Brain microvascular endothelial cell (primary cell): Measurements from ENCODE around the gene DLST.

ENCODE experiments used
- DNase-seq: peaks from one replicate; pipeline ENCODE4 v3.0.0-alpha.2; 2020
- H3K27ac ChIP-seq: fragments of 250-450 bp; sonication (Bioruptor Pico); 2 replicates; pipeline ENCODE4 v1.5.1; 2020; ENCODE audit warnings: mild to moderate bottlenecking, moderate library complexity
- H3K27me3 ChIP-seq: fragments of 250-450 bp; sonication (Bioruptor Pico); replicated peaks from 2 replicates; pipeline ENCODE4 v1.5.1; 2020; ENCODE audit warnings: mild to moderate bottlenecking
- H3K36me3 ChIP-seq: fragments of 250-450 bp; sonication (Bioruptor Pico); replicated peaks from 2 replicates; pipeline ENCODE4 v1.5.1; 2020; ENCODE audit warnings: mild to moderate bottlenecking
- H3K4me3 ChIP-seq: 2 replicates; pipeline ENCODE4 v1.5.1; 2011; ENCODE audit warnings: low read depth, mild to moderate bottlenecking, control low read depth, low read length, moderate library complexity
- in situ Hi-C: cut with HindIII; loops from 2 replicates; pipeline ENCODE4 v1.10.0; 2017; ENCODE audit warnings: low sequenced_read_pairs, low pct_ligation_motif_present
- TF ChIP-seq, protein P1 (sequence below): IDR thresholded peaks from 2 replicates; pipeline ENCODE4 v1.5.1; 2011; ENCODE audit warnings: low read depth, mild to moderate bottlenecking, moderate library complexity, low read length, control low read depth, inconsistent platforms; ENCODE audit errors: missing control alignments

The DLST gene

DNA sequence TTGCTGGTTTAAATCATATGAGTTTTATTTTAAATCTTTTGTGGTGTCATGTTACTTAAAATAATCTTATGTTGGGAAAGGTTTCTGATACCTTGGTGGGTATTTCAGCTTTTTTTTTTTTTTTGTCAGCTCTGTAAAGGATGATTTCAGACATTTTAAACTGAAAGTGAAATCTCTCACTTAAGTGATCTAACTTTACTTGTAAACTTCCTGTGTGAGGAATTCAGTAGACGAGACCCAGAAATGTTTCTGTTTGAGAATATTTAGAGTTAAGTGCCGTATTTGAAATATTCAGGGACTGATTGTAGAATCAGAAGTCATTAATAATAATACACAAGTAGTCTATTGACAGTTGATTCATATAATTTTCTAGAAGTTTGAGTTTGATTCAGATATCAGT, 43.5 kb upstream of the DLST start:
- H3K36me3 ChIP-seq, result peaks cover 2% of the 10 kb centered on the region
- H3K27me3 ChIP-seq, result no peaks in the 10 kb centered on the region
- H3K27ac ChIP-seq, result no peak overlapping the region
- TF ChIP-seq, protein P1, sequence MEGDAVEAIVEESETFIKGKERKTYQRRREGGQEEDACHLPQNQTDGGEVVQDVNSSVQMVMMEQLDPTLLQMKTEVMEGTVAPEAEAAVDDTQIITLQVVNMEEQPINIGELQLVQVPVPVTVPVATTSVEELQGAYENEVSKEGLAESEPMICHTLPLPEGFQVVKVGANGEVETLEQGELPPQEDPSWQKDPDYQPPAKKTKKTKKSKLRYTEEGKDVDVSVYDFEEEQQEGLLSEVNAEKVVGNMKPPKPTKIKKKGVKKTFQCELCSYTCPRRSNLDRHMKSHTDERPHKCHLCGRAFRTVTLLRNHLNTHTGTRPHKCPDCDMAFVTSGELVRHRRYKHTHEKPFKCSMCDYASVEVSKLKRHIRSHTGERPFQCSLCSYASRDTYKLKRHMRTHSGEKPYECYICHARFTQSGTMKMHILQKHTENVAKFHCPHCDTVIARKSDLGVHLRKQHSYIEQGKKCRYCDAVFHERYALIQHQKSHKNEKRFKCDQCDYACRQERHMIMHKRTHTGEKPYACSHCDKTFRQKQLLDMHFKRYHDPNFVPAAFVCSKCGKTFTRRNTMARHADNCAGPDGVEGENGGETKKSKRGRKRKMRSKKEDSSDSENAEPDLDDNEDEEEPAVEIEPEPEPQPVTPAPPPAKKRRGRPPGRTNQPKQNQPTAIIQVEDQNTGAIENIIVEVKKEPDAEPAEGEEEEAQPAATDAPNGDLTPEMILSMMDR, result no peak
- in situ Hi-C loops, result no loop called here
- no peak overlapping the region for H3K4me3 ChIP-seq
- DNase-seq, result no peak

- no peak overlapping the region for H3K4me3 ChIP-seq
- DNase-seq, result no peak
- H3K27me3 ChIP-seq, result no peaks in the 10 kb centered on the region
- H3K36me3 ChIP-seq, result peaks cover 2% of the 10 kb centered on the region
- TF ChIP-seq, protein P1, result no peak
- no peak overlapping the region for H3K27ac ChIP-seq
- in situ Hi-C loops, result no loop called here
These were observed 41.1 kb upstream of the DLST start for GRCh38 chr14:74840603-74841030.

GRCh38 chr14:74841230-74842207, 40.2 kb upstream of the DLST start:
- Histone ChIP-seq H3K27ac (no peak overlapping the region), H3K27me3 (no peaks in the 10 kb centered on the region), H3K36me3 (peaks cover 2% of the 10 kb centered on the region), H3K4me3 (no peak overlapping the region)
- no peak for DNase-seq
- TF ChIP-seq, protein P1, result no peak
- in situ Hi-C loops, result no loop called here

GRCh38 chr14:74843653-74844052, 38.1 kb upstream of the DLST start:
- no peaks in the 10 kb centered on the region for H3K27me3 ChIP-seq
- H3K27ac ChIP-seq, result no peak overlapping the region
- DNase-seq, result peak; percentile 39
- H3K36me3 ChIP-seq, result peaks cover 2% of the 10 kb centered on the region
- no peak overlapping the region for H3K4me3 ChIP-seq
- TF ChIP-seq, protein P1, result peak; percentile 30
- in situ Hi-C loops, result no loop called here

- Histone ChIP-seq H3K4me3 (no peak overlapping the region), H3K36me3 (no peaks in the 10 kb centered on the region), H3K27me3 (no peaks in the 10 kb centered on the region), H3K27ac (no peak overlapping the region)
- no peak for DNase-seq
- in situ Hi-C loops, result no loop called here
- TF ChIP-seq, protein P1, result no peak
These were observed 35.5 kb upstream of the DLST start for GRCh38 chr14:74846168-74846567.
